Breast epithelium (tissue), 3 donors: ENCODE measurements around the gene WDR81.

Experiments
- CTCF ChIP-seq, 3 donors: fragments of 450-650 bp; IDR thresholded peaks; one replicate each; pipeline ENCODE4 v1.5.1; 2016 to 2017; ENCODE audit warnings: antibody characterized with exemption in 3 of 3, mild to moderate bottlenecking in 3 of 3, moderate library complexity in 3 of 3
- POLR2AphosphoS5 ChIP-seq, 3 donors: sonication (generic); formaldehyde crosslinking; IDR thresholded peaks; one replicate each; pipeline ENCODE4 v1.6.1; 2017; ENCODE audit warnings: antibody characterized with exemption in 3 of 3

- peak; percentile 48 to 86 (median 82) for TF ChIP-seq POLR2AphosphoS5 (IDR thresholded peaks at IDR 0.05)
- TF ChIP-seq CTCF (IDR thresholded peaks at IDR 0.05) = no peak
Measured at GRCh38 chr17:1730326-1731193, 6.1 kb downstream of the WDR81 start.
